HepG2 (cell line): ENCODE measurements around the gene PIM3. TPM values are rescaled to one million over a fixed set of nuclear protein-coding genes. Genes with fewer than 3 reads are reported as not detected.

Experiments used
- ATAC-seq: fragments of 200-7000 bp; cut with Tn5 transposase; 3 replicates; pipeline ENCODE4 v1.9.1; 2020; ENCODE audit warnings: mild to moderate bottlenecking, moderate library complexity
- BruUV-seq: library from RNA; stranded (reverse); fragments of 400-500 nt; replicated peaks from 2 replicates; lab custom pipeline; 2021; lab: Mats Ljungman, UMichigan
- CTCF ChIA-PET: fragments of 300-600 bp; formaldehyde crosslinking; extraction: SDS; loops from one replicate; lab custom pipeline; 2021; ENCODE audit warnings: low total read pairs, inconsistent platforms, low intra/inter-chr PET ratio; lab: Yijun Ruan, JAX
- POLR2A ChIA-PET: fragments of 350-600 bp; sonication (Branson Sonifier 250); formaldehyde crosslinking; loops from one replicate; lab custom pipeline; 2020; ENCODE audit warnings: antibody characterized with exemption, inconsistent platforms; lab: Yijun Ruan, JAX
- DNase-seq: peaks from one replicate; pipeline ENCODE4 v3.0.0-alpha.2; 2015; ENCODE audit warnings: low spot score
- FAIRE-seq: peaks from 3 replicates; lab custom pipeline; 2011; peaks lifted over from hg19 to GRCh38; lab: Jason Lieb, UNC
- H2AFZ ChIP-seq: one replicate; pipeline ENCODE4 v1.6.1; 2011; ENCODE audit warnings: low read length, inconsistent platforms
- H3K27ac ChIP-seq: fragments of 300-600 bp; 3 replicates; pipeline ENCODE4 v1.8.0; 2011; ENCODE audit warnings: mixed run types, mild to moderate bottlenecking, mixed read lengths, low read length, inconsistent platforms; ENCODE audit not compliant: insufficient read depth; ENCODE audit errors: extremely low read length
- H3K27me3 ChIP-seq, 2 experiments: fragments of 200-600 bp in 1 of 2; 2 replicates in 1 of 2; 3 replicates in 1 of 2; pipeline versions ENCODE4 v1.6.0 to v1.8.0; 2011; ENCODE audit warnings: low read length in 2 of 2, mild to moderate bottlenecking in 2 of 2, moderate library complexity in 2 of 2, inconsistent platforms in 1 of 2; ENCODE audit not compliant: insufficient read depth in 2 of 2, control insufficient read depth in 1 of 2
- H3K36me3 ChIP-seq, 2 experiments: fragments of 200-600 bp in 1 of 2; replicated peaks in 1 of 2; 2 replicates in 1 of 2; 3 replicates in 1 of 2; pipeline versions ENCODE4 v1.5.1 to v1.8.0; 2011; ENCODE audit warnings: low read length in 2 of 2, inconsistent platforms in 1 of 2; ENCODE audit not compliant: insufficient read depth in 2 of 2, control insufficient read depth in 1 of 2
- H3K4me1 ChIP-seq: 2 replicates; pipeline ENCODE4 v1.5.1; 2012; ENCODE audit warnings: low read length, inconsistent platforms; ENCODE audit not compliant: insufficient read depth
- H3K4me2 ChIP-seq: 2 replicates; pipeline ENCODE4 v1.6.0; 2011; ENCODE audit warnings: low read depth, low read length, inconsistent platforms
- H3K4me3 ChIP-seq, 3 experiments: fragments of 200-600 bp in 1 of 3; sonication (generic), shearing (Covaris generic) in 1 of 3; replicated peaks in 1 of 3; 2 replicates each; pipeline ENCODE4 v1.5.1; 2011 to 2016; ENCODE audit warnings: low read length in 3 of 3, inconsistent platforms in 2 of 3, low read depth in 2 of 3, mild to moderate bottlenecking in 2 of 3, control low read depth in 1 of 3, mixed read lengths in 1 of 3; ENCODE audit not compliant: insufficient read depth in 1 of 3
- H3K79me2 ChIP-seq: one replicate; pipeline ENCODE4 v1.6.1; 2011; ENCODE audit warnings: low read length, inconsistent platforms; ENCODE audit not compliant: insufficient read depth
- H3K9ac ChIP-seq: 2 replicates; pipeline ENCODE4 v1.6.0; 2011; ENCODE audit warnings: mild to moderate bottlenecking, low read depth, low read length, inconsistent platforms; ENCODE audit not compliant: insufficient read depth
- H3K9me3 ChIP-seq: 2 replicates; pipeline ENCODE4 v1.5.1; 2012; ENCODE audit warnings: mild to moderate bottlenecking, low read length
- H4K20me1 ChIP-seq: 2 replicates; pipeline ENCODE4 v1.6.0; 2011; ENCODE audit warnings: inconsistent platforms, mild to moderate bottlenecking, low read length, moderate library complexity; ENCODE audit not compliant: insufficient read depth
- ELF3 ChIP-seq: IDR thresholded peaks from 2 replicates; pipeline ENCODE4 v1.6.1; 2016; ENCODE audit warnings: missing genetic modification reagents, missing compliant biosample characterization
- EP300 ChIP-seq, 3 experiments: sonication (generic) in 1 of 3; formaldehyde crosslinking in 1 of 3; IDR thresholded peaks; 2 replicates each; pipeline versions ENCODE4 v1.5.1 to v1.6.1; 2011 to 2020; ENCODE audit warnings: low read depth in 2 of 3, low read length in 2 of 3, borderline replicate concordance in 1 of 3, improper control_type of control experiment in 1 of 3, mild to moderate bottlenecking in 1 of 3, missing genetic modification reagents in 1 of 3, moderate library complexity in 1 of 3
- RARG ChIP-seq: sonication (generic); formaldehyde crosslinking; IDR thresholded peaks from 2 replicates; pipeline ENCODE4 v1.4.0; 2020; ENCODE audit warnings: low read depth, mild to moderate bottlenecking, missing genetic modification reagents
- SRY ChIP-seq: sonication (generic); formaldehyde crosslinking; IDR thresholded peaks from 2 replicates; pipeline ENCODE4 v1.8.0; 2022; ENCODE audit warnings: mild to moderate bottlenecking, missing genetic modification reagents
- THYN1 ChIP-seq: sonication (generic); formaldehyde crosslinking; IDR thresholded peaks from 2 replicates; pipeline ENCODE4 v1.8.1; 2023; ENCODE audit warnings: low read depth, mild to moderate bottlenecking, moderate library complexity, missing genetic modification reagents, borderline replicate concordance
- WGBS: methylation state at CpG from one replicate; pipeline ENCODE4 v1.1.6; 2017; ENCODE audit warnings: low lambda C conversion rate; 5-methylcytosine and 5-hydroxymethylcytosine counted together
- in situ Hi-C: cut with HindIII; loops from 2 replicates; pipeline ENCODE4 v1.10.0; 2017; ENCODE audit warnings: low pct_unique_long_range_greater_than_20kb; ENCODE audit not compliant: extremely low pct_ligation_motif_present
- intact Hi-C: fragments of 100-400 bp; cut with micrococcal nuclease; formaldehyde crosslinking; loops from one replicate; pipeline ENCODE4 v1.10.0; 2022; ENCODE audit not compliant: unreplicated experiment
- polyA plus RNA-seq, 8 experiments: library from polyadenylated mRNA; depleted of rRNA in 3 of 8; stranded (reverse) in 7 of 8; unstranded in 1 of 8; fragments of >200 nt; fragmentation: Illumina TruSeq in 4 of 8; extraction: Trizol in 4 of 8; gene quantifications; 2 replicates each; pipeline versions ENCODE4 v1.2.1 to v1.2.3, GENCODE V29; 2011 to 2016; ENCODE audit warnings: low read depth in 4 of 8, missing spikeins in 1 of 8, mixed read lengths in 1 of 8; ENCODE audit not compliant: insufficient read depth in 1 of 8
- total RNA-seq, 5 experiments: library from RNA; depleted of rRNA; stranded (reverse); fragments of >200 nt; fragmentation: Illumina TruSeq; extraction: Trizol; gene quantifications; 2 replicates each; pipeline ENCODE4 v1.2.3, GENCODE V29; 2016; ENCODE audit warnings: low read depth in 1 of 5
- TF ChIP-seq, protein P1 (sequence below): fragments of 450-650 bp; IDR thresholded peaks from 2 replicates; pipeline ENCODE4 v1.6.1; 2016
- TF ChIP-seq, protein P2 (sequence below): sonication (generic); formaldehyde crosslinking; IDR thresholded peaks from 2 replicates; pipeline ENCODE4 v1.4.0; 2020; ENCODE audit warnings: low read depth, mild to moderate bottlenecking, missing genetic modification reagents
- TF ChIP-seq, protein P3 (sequence below), 2 experiments: IDR thresholded peaks; 2 replicates each; pipeline ENCODE4 v1.6.1; 2011 to 2012; ENCODE audit warnings: low read length in 2 of 2, borderline replicate concordance in 1 of 2, low read depth in 1 of 2, mild to moderate bottlenecking in 1 of 2, moderate library complexity in 1 of 2

Gene PIM3
- total and polyA plus RNA-seq, 2 of the 13 experiments (the other 11 are each of a cell fraction or from before 2014, with no cell fraction given) = 21.6 to 31.2 TPM

DNA sequence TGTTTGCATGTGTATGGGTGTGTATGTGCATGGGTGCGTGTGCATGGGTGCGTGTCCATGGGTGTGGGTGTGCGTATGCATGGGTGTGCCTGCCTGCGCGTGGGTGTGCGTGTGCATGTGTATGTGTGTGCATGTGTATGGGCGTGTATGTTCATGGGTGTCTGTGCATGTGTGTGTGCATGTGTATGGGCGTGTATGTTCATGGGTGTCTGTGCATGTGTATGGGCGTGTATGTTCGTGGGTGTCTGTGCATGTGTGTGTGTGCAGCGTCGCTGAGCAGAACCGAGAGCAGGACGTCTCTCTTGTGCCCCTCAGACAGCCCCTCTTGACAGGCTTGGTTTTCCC lies 38.1 kb downstream of the PIM3 start:
- no peak for FAIRE-seq
- 70% methylated on average over 13 of the region's 14 CpGs for WGBS
- Histone ChIP-seq H3K27ac (no peak overlapping the region), H3K27me3 (peaks cover 7 to 12% of the 10 kb centered on the region in 2 experiments; a peak in 4 of 5 replicates), H3K9me3 (no peaks in the 10 kb centered on the region), H2AFZ (no peak overlapping the region), H3K36me3 (no peaks in the 10 kb centered on the region), H4K20me1 (no peaks in the 10 kb centered on the region), H3K4me3 (no peak overlapping the region), H3K79me2 (no peaks in the 10 kb centered on the region), H3K4me2 (no peak overlapping the region), H3K9ac (no peak overlapping the region)
- BruUV-seq = no TSS peak
- intact Hi-C loops (no loop called here), in situ Hi-C loops (no loop called here)
- POLR2A ChIA-PET = no interaction called here
- ATAC-seq = no peak
- DNase-seq = no peak
- CTCF ChIA-PET = no interaction called here
- TF ChIP-seq, protein P1, sequence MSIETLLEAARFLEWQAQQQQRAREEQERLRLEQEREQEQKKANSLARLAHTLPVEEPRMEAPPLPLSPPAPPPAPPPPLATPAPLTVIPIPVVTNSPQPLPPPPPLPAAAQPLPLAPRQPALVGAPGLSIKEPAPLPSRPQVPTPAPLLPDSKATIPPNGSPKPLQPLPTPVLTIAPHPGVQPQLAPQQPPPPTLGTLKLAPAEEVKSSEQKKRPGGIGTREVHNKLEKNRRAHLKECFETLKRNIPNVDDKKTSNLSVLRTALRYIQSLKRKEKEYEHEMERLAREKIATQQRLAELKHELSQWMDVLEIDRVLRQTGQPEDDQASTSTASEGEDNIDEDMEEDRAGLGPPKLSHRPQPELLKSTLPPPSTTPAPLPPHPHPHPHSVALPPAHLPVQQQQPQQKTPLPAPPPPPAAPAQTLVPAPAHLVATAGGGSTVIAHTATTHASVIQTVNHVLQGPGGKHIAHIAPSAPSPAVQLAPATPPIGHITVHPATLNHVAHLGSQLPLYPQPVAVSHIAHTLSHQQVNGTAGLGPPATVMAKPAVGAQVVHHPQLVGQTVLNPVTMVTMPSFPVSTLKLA = peak; percentile 25; the same call in 1 of the 2 replicates
- TF ChIP-seq EP300 (IDR thresholded peaks at IDR 0.05; ENCODE audit: low read depth in 2 of 2, low read length in 2 of 2) (no peak), EP300 (CRISPR knock-in tag; IDR thresholded peaks at IDR 0.05; ENCODE audit: borderline replicate concordance) (no peak)
- TF ChIP-seq, all 625 proteins: peak for 1
- no peaks in the 10 kb centered on the region for H3K4me1 ChIP-seq

DNA sequence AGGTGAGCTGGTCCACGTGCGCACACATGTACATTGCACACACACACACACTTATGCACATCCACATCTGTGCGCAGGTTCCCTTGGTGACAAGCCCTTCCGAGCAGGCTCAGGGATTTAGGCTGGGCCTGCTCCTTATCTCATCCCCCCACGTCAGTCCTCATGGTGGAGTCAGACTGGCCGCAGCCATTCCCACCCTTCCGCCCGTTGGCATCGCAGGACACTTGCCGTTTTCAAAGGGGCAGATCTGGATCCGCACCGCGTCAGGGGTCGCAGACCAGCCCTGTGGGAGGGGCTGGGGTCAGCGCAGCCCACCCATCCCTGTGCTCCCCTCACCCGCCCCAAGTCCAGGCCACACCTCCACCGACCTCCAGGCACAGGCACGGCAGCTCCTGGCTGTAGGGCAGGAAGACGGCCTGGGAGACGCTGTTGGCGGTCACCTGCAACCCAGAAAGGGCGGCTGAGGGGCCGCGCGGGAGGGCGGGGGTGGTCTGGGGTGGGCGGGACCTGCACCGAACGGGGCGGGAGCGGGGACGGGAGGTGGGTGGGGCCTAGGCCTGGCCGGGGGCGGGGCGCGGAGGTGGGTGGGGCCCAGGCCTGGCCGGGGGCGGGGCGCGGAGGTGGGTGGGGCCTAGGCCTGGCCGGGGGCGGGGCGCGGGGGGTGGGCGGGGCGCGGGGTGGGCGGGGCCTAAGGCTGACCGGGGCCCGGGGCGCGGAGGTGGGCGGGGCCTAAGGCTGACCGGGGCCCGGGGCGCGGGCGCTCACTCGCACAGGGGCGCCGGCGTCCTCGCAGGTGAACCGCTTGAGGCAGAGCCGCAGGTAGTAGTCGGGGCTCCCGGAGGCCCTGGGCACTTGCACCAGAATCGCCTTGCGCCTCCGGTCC lies 38.7 kb downstream of the PIM3 start:
- 60% methylated on average over 11 of the region's 70 CpGs for WGBS
- H3K27ac ChIP-seq = no peak overlapping the region
- FAIRE-seq (no peak), ATAC-seq (no peak), DNase-seq (no peak)
- H3K4me3 ChIP-seq = no peak overlapping the region
- intact Hi-C loops (no loop called here), in situ Hi-C loops (no loop called here)
- no peaks in the 10 kb centered on the region for H3K36me3 ChIP-seq
- no peaks in the 10 kb centered on the region for H3K4me1 ChIP-seq
- ChIA-PET CTCF (no interaction called here), POLR2A (no interaction called here)
- H3K9me3 ChIP-seq = no peaks in the 10 kb centered on the region
- H2AFZ ChIP-seq = no peak overlapping the region
- no peak overlapping the region for H3K4me2 ChIP-seq
- no peaks in the 10 kb centered on the region for H3K79me2 ChIP-seq
- no peak overlapping the region for H3K9ac ChIP-seq
- BruUV-seq = no TSS peak
- no peaks in the 10 kb centered on the region for H4K20me1 ChIP-seq
- peaks cover 7 to 12% of the 10 kb centered on the region in 2 experiments; a peak in 4 of 5 replicates for H3K27me3 ChIP-seq
- TF ChIP-seq, protein P2, sequence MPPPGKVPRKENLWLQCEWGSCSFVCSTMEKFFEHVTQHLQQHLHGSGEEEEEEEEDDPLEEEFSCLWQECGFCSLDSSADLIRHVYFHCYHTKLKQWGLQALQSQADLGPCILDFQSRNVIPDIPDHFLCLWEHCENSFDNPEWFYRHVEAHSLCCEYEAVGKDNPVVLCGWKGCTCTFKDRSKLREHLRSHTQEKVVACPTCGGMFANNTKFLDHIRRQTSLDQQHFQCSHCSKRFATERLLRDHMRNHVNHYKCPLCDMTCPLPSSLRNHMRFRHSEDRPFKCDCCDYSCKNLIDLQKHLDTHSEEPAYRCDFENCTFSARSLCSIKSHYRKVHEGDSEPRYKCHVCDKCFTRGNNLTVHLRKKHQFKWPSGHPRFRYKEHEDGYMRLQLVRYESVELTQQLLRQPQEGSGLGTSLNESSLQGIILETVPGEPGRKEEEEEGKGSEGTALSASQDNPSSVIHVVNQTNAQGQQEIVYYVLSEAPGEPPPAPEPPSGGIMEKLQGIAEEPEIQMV (CRISPR knock-in tag) = no peak
- no peak for TF ChIP-seq RARG
- no peak for TF ChIP-seq ELF3
- TF ChIP-seq, protein P3, sequence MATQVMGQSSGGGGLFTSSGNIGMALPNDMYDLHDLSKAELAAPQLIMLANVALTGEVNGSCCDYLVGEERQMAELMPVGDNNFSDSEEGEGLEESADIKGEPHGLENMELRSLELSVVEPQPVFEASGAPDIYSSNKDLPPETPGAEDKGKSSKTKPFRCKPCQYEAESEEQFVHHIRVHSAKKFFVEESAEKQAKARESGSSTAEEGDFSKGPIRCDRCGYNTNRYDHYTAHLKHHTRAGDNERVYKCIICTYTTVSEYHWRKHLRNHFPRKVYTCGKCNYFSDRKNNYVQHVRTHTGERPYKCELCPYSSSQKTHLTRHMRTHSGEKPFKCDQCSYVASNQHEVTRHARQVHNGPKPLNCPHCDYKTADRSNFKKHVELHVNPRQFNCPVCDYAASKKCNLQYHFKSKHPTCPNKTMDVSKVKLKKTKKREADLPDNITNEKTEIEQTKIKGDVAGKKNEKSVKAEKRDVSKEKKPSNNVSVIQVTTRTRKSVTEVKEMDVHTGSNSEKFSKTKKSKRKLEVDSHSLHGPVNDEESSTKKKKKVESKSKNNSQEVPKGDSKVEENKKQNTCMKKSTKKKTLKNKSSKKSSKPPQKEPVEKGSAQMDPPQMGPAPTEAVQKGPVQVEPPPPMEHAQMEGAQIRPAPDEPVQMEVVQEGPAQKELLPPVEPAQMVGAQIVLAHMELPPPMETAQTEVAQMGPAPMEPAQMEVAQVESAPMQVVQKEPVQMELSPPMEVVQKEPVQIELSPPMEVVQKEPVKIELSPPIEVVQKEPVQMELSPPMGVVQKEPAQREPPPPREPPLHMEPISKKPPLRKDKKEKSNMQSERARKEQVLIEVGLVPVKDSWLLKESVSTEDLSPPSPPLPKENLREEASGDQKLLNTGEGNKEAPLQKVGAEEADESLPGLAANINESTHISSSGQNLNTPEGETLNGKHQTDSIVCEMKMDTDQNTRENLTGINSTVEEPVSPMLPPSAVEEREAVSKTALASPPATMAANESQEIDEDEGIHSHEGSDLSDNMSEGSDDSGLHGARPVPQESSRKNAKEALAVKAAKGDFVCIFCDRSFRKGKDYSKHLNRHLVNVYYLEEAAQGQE (IDR thresholded peaks at IDR 0.05; ENCODE audit: borderline replicate concordance in 1 of 2, low read depth in 1 of 2, low read length in 2 of 2) = no peak
- no peak for TF ChIP-seq THYN1 (CRISPR knock-in tag)
- TF ChIP-seq SRY (CRISPR knock-in tag) = no peak
